CD4-positive, CD25-positive, alpha-beta regulatory T cell (primary cell): ENCODE data around the gene ZEB1. TPM values are rescaled to one million over a fixed set of nuclear protein-coding genes. Genes with fewer than 3 reads are reported as not detected.

Experiments
- ATAC-seq, 2 donors: fragments of 150-1000 bp; cut with Tn5 transposase; one replicate each; pipeline ENCODE4 v1.10.0; 2021; ENCODE audit warnings: low read depth in 2 of 2, moderate number of reproducible peaks in 2 of 2, moderate library complexity in 1 of 2
- DNase-seq, 3 donors: peaks; one replicate each; pipeline versions ENCODE4 v3.0.0 to v3.0.0-alpha.2; 2012 to 2022; ENCODE audit warnings: mixed read lengths in 1 of 3
- H3K27ac ChIP-seq: one replicate; pipeline ENCODE4 v1.7.0; 2013; ENCODE audit warnings: mild to moderate bottlenecking, low read length; ENCODE audit not compliant: insufficient read depth, poor library complexity, severe bottlenecking
- H3K27me3 ChIP-seq: one replicate; pipeline ENCODE4 v1.7.0; 2013; ENCODE audit warnings: low read length; ENCODE audit not compliant: control insufficient read depth, insufficient read depth
- H3K36me3 ChIP-seq: one replicate; pipeline ENCODE4 v1.7.0; 2013; ENCODE audit warnings: mild to moderate bottlenecking, low read length, moderate library complexity; ENCODE audit not compliant: control insufficient read depth, insufficient read depth
- H3K4me1 ChIP-seq: 2 replicates; pipeline ENCODE4 v1.7.0; 2013; ENCODE audit warnings: mild to moderate bottlenecking, low read length; ENCODE audit not compliant: insufficient read depth, control insufficient read depth, poor library complexity, severe bottlenecking
- H3K4me3 ChIP-seq: one replicate; pipeline ENCODE4 v1.7.0; 2013; ENCODE audit warnings: low read depth, mild to moderate bottlenecking, low read length, moderate library complexity
- H3K9me3 ChIP-seq, 2 experiments: 1 replicate in 1 of 2; 2 replicates in 1 of 2; pipeline ENCODE4 v1.7.0; 2013; ENCODE audit warnings: low read length in 2 of 2, mild to moderate bottlenecking in 1 of 2, moderate library complexity in 1 of 2; ENCODE audit not compliant: control insufficient read depth in 2 of 2
- H3K27ac Mint-ChIP-seq, 3 donors: one replicate each; pipeline ENCODE4 v1.8.0; 2020 to 2022; ENCODE audit warnings: mild to moderate bottlenecking in 3 of 3, mixed read lengths in 3 of 3, moderate library complexity in 2 of 3
- H3K27me3 Mint-ChIP-seq: one replicate; pipeline ENCODE4 v1.8.0; 2022; ENCODE audit warnings: mild to moderate bottlenecking, mixed read lengths
- H3K36me3 Mint-ChIP-seq: one replicate; pipeline ENCODE4 v1.8.0; 2020; ENCODE audit warnings: mixed read lengths
- H3K4me1 Mint-ChIP-seq, 4 donors: one replicate each; pipeline ENCODE4 v1.8.0; 2020 to 2022; ENCODE audit warnings: mixed read lengths in 4 of 4, mild to moderate bottlenecking in 1 of 4
- H3K4me3 Mint-ChIP-seq, 4 donors: one replicate each; pipeline ENCODE4 v1.8.0; 2020 to 2022; ENCODE audit warnings: mild to moderate bottlenecking in 4 of 4, mixed read lengths in 4 of 4, moderate library complexity in 3 of 4
- H3K9me3 Mint-ChIP-seq, 7 donors: one replicate each; pipeline ENCODE4 v1.8.0; 2020 to 2022; ENCODE audit warnings: mixed read lengths in 7 of 7, mild to moderate bottlenecking in 3 of 7, moderate library complexity in 2 of 7
- polyA plus RNA-seq, 4 donors: library from polyadenylated mRNA; unstranded; fragments of 300-500 nt; fragmentation: Illumina TruSeq; gene quantifications; one replicate each; pipeline ENCODE4 v1.2.3, GENCODE V29; 2021
- total RNA-seq: library from RNA; stranded (reverse); gene quantifications from one replicate; pipeline ENCODE4 v1.2.3, GENCODE V29; 2022

The ZEB1 gene
- total and polyA plus RNA-seq, 5 donors from 2014 or later = 26.2 to 150 (median 30.8) TPM

DNA sequence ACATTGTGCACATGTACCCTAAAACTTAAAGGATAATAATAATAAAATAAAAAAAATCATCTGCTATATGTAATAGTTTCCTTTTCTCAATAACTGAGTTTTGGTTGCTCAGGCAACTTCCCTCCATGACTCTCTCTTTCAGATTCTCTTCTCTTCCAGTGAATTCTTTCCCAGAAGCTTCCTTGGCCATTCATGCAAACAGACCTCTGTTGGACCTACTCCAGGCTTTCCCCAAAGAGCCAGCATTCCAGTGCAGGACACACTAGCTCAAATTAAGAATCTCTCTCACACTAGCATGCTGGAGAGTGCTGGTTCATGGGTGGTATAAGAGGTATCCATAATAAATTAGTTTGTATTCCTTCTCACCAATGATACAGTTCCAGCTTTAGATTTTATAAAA, 31.0 kb upstream of the ZEB1 start:
- Mint-ChIP-seq H3K27me3 (peaks cover 8% of the 10 kb centered on the region), H3K27ac (peak overlapping the region in 1 of 3 donors; percentile 48), H3K36me3 (no peaks in the 10 kb centered on the region), H3K4me1 (no peaks in the 10 kb centered on the region), H3K4me3 (no peak overlapping the region), H3K9me3 (peaks cover 0 to 4% (median 0%) of the 10 kb centered on the region in 7 donors)
- H3K4me1 ChIP-seq = no peaks in the 10 kb centered on the region
- DNase-seq (no peak), ATAC-seq (no peak)
- H3K27ac ChIP-seq = no peak overlapping the region
- H3K9me3 ChIP-seq = no peaks in the 10 kb centered on the region
- H3K4me3 ChIP-seq = no peak overlapping the region
- peaks cover 4% of the 10 kb centered on the region for H3K27me3 ChIP-seq
- H3K36me3 ChIP-seq = no peaks in the 10 kb centered on the region

DNA sequence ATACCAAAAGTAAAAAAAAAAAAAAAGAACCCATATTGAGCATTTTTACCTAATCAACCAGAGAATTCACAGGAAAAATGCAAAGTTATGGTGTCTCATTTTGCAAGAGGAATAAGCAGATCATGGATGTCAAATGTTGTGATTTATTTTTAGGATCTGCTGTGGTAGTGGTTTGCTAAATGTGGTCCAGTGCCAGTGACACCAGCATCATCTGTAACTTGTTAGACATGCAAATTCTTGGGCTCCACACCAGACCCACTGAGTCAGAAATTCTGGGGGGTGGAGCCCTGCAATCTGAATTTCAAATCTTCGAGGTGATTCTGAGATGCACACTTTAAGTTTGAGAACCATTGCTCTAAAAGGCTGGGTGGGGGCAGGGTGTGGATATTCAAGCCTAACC, 30.1 kb upstream of the ZEB1 start:
- Mint-ChIP-seq H3K4me3 (no peak overlapping the region), H3K36me3 (no peaks in the 10 kb centered on the region), H3K27me3 (peaks cover 8% of the 10 kb centered on the region), H3K9me3 (peaks cover 0 to 4% (median 0%) of the 10 kb centered on the region in 7 donors), H3K27ac (no peak overlapping the region), H3K4me1 (no peaks in the 10 kb centered on the region)
- H3K4me1 ChIP-seq = no peaks in the 10 kb centered on the region
- DNase-seq (no peak), ATAC-seq (no peak)
- no peak overlapping the region for H3K4me3 ChIP-seq
- no peak overlapping the region for H3K27ac ChIP-seq
- H3K27me3 ChIP-seq = peaks cover 2% of the 10 kb centered on the region
- no peaks in the 10 kb centered on the region for H3K36me3 ChIP-seq
- H3K9me3 ChIP-seq = no peaks in the 10 kb centered on the region

DNA sequence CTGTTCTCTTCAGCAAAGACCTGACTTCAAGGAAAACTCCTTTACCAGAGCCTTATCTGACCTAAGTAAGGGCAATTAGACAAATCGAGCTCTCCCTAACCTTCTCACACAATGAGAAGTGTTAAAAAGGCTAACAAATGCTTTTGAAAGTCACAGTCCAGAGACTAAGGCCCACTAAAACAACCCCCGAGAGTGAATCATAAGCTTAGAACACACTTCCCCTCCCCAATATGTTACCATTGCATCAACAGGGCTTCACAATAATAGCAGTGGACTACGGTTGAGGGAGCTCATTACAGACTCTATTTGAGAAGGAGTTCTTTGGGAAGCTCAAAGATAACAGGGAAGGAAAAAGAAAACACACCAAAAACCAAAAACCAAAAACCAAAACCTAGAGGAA, 28.6 kb upstream of the ZEB1 start:
- H3K27ac Mint-ChIP-seq = no peak overlapping the region
- Histone ChIP-seq H3K36me3 (no peaks in the 10 kb centered on the region), H3K4me1 (no peaks in the 10 kb centered on the region), H3K27me3 (no peaks in the 10 kb centered on the region), H3K4me3 (no peak overlapping the region), H3K9me3 (no peaks in the 10 kb centered on the region), H3K27ac (no peak overlapping the region)
- no peak for ATAC-seq
- peaks cover 0 to 4% (median 0%) of the 10 kb centered on the region in 7 donors for H3K9me3 Mint-ChIP-seq
- DNase-seq = no peak
- H3K27me3 Mint-ChIP-seq = peaks cover 8% of the 10 kb centered on the region
- no peak overlapping the region for H3K4me3 Mint-ChIP-seq
- no peaks in the 10 kb centered on the region for H3K4me1 Mint-ChIP-seq
- H3K36me3 Mint-ChIP-seq = no peaks in the 10 kb centered on the region

DNA sequence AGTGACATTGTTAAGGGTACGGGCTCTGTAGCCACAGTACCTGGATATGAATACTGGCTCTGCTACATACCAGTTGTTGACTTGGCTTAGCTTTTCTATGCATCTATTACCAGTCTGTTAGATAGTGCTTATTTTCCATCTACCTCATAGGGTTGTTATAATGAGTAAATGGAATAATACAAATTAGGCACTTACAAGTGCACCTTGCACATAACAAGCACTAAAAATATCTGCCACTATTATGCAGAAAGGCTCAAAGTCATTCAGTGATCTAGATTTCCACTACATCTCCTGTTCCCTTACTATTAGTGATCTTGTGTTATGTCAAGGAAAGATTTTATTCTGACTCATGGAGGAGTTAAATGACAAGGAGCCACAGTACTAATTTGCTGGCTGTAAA, 27.9 kb upstream of the ZEB1 start:
- Mint-ChIP-seq H3K36me3 (no peaks in the 10 kb centered on the region), H3K9me3 (peaks cover 0 to 4% (median 0%) of the 10 kb centered on the region in 7 donors), H3K27me3 (peaks cover 8% of the 10 kb centered on the region), H3K27ac (no peak overlapping the region), H3K4me1 (no peaks in the 10 kb centered on the region), H3K4me3 (no peak overlapping the region)
- DNase-seq (no peak), ATAC-seq (no peak)
- Histone ChIP-seq H3K4me3 (no peak overlapping the region), H3K4me1 (no peaks in the 10 kb centered on the region), H3K9me3 (no peaks in the 10 kb centered on the region), H3K27ac (no peak overlapping the region), H3K27me3 (no peaks in the 10 kb centered on the region), H3K36me3 (no peaks in the 10 kb centered on the region)

DNA sequence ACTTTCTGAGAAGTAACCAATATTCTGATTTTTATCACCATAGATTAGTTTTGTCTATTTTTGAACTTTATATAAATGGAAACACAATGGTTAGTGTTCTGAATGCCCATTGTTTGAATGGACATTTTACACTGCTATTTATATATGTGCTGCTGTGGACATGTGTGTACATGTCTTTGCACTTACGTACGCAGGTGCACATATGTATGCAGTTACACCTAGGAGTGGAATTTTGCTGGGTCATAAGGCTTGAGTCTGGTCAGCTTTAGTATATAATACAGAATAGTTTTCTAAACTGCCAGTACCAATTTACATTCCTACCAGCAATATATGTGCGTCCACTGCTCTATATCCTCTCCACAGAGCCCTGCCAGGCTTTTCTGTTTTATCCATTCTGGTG, 24.5 kb upstream of the ZEB1 start:
- Histone ChIP-seq H3K27ac (no peak overlapping the region), H3K9me3 (no peaks in the 10 kb centered on the region), H3K27me3 (no peaks in the 10 kb centered on the region), H3K4me1 (peaks cover 4% of the 10 kb centered on the region), H3K36me3 (no peaks in the 10 kb centered on the region), H3K4me3 (no peak overlapping the region)
- Mint-ChIP-seq H3K4me3 (no peak overlapping the region), H3K4me1 (peaks cover 0 to 4% (median 1%) of the 10 kb centered on the region in 4 donors), H3K36me3 (no peaks in the 10 kb centered on the region), H3K27me3 (peaks cover 5% of the 10 kb centered on the region), H3K27ac (no peak overlapping the region), H3K9me3 (peaks cover 0 to 4% (median 0%) of the 10 kb centered on the region in 7 donors)
- ATAC-seq (no peak), DNase-seq (no peak)

DNA sequence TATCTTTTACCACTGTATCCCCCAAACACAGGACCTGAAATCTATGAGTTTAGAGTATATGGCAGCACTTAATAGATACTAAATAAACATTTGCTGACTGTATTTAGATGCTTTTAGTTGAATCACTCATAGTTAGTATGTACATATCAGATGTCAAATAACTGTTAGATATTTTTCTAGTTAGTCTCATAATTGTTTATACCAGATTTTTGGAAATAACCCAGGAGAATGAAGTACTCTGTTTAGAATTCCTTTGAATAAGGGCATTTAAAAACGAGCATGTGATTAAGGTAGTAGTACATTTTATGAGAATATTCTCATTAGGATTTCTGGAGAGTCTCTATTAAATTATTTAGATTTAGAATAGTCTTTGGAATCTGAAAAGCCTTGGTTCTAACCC, 22.3 kb upstream of the ZEB1 start:
- Histone ChIP-seq H3K4me3 (no peak overlapping the region), H3K4me1 (peaks cover 4% of the 10 kb centered on the region), H3K27ac (no peak overlapping the region), H3K36me3 (no peaks in the 10 kb centered on the region), H3K27me3 (no peaks in the 10 kb centered on the region), H3K9me3 (no peaks in the 10 kb centered on the region)
- H3K4me3 Mint-ChIP-seq = no peak overlapping the region
- no peak overlapping the region for H3K27ac Mint-ChIP-seq
- H3K27me3 Mint-ChIP-seq = no peaks in the 10 kb centered on the region
- DNase-seq = no peak
- peaks cover 0 to 4% (median 3%) of the 10 kb centered on the region in 4 donors for H3K4me1 Mint-ChIP-seq
- no peak for ATAC-seq
- H3K36me3 Mint-ChIP-seq = no peaks in the 10 kb centered on the region
- H3K9me3 Mint-ChIP-seq = peaks cover 0 to 6% (median 0%) of the 10 kb centered on the region in 7 donors

DNA sequence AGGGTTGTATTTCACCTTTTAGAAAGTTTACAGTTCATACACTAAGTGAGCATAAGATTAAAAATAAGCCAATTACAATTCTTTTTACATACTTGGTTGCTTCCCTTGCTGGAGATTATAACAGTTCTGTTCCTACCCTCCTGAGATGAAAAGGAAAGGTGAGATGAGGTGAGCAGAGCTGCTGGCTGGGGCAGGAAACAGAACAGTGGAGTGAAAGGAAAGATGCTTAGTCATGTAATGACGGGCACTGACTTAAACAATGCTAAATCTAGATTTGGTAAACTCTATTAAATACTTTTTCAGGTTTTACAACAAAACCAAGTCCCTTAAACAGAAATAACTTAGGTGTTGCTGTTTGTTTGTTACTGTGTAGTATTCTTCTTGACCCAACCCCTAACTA, 19.9 kb upstream of the ZEB1 start:
- H3K27ac Mint-ChIP-seq = no peak overlapping the region
- H3K4me1 ChIP-seq = peaks cover 4% of the 10 kb centered on the region
- DNase-seq = peak in 2 of 3 donors; percentile 4 to 56
- H3K4me1 Mint-ChIP-seq = peaks cover 0 to 4% (median 3%) of the 10 kb centered on the region in 4 donors
- H3K27ac ChIP-seq = no peak overlapping the region
- H3K36me3 Mint-ChIP-seq = no peaks in the 10 kb centered on the region
- H3K27me3 ChIP-seq = no peaks in the 10 kb centered on the region
- no peaks in the 10 kb centered on the region for H3K27me3 Mint-ChIP-seq
- ATAC-seq = peak in 1 of 2 donors; percentile 48
- H3K4me3 ChIP-seq = no peak overlapping the region
- peaks cover 0 to 6% (median 0%) of the 10 kb centered on the region in 7 donors for H3K9me3 Mint-ChIP-seq
- H3K4me3 Mint-ChIP-seq = no peak overlapping the region
- H3K36me3 ChIP-seq = no peaks in the 10 kb centered on the region
- no peaks in the 10 kb centered on the region for H3K9me3 ChIP-seq

DNA sequence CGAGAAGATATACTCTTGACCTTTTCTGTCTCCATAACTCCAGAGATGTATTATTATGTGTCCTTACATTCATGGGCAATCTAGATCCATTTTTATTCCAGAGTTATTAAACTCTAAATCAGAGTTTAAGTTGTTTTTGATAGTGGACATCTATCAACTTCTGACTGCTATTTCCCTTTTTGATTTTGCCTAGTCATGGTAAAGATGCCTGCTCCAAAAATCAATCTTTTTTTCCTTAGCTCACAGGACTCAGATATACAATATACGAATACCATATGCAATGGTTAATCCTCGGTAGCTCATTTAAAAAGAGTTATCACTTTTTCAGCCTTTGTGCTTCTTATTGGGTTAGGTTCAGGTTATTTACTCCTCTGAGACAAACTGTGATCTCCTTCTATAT, 15.8 kb upstream of the ZEB1 start:
- H3K27me3 ChIP-seq = no peaks in the 10 kb centered on the region
- Mint-ChIP-seq H3K27ac (no peak overlapping the region), H3K4me3 (no peak overlapping the region), H3K9me3 (peaks cover 0 to 6% (median 0%) of the 10 kb centered on the region in 7 donors), H3K36me3 (no peaks in the 10 kb centered on the region), H3K4me1 (peaks cover 2 to 4% (median 4%) of the 10 kb centered on the region in 4 donors), H3K27me3 (no peaks in the 10 kb centered on the region)
- no peak for DNase-seq
- no peak for ATAC-seq
- H3K27ac ChIP-seq = no peak overlapping the region
- H3K4me3 ChIP-seq = no peak overlapping the region
- H3K9me3 ChIP-seq = no peaks in the 10 kb centered on the region
- H3K4me1 ChIP-seq = peaks cover 4% of the 10 kb centered on the region
- H3K36me3 ChIP-seq = no peaks in the 10 kb centered on the region
